ENCODE results near the gene SLC9A1. TPM values are rescaled to one million over a fixed set of nuclear protein-coding genes. Genes with fewer than 3 reads are reported as not detected.

SLC9A1 gene
- total RNA-seq, 2 experiments from 2014 or later: 14.2 to 19.0 TPM

DNA sequence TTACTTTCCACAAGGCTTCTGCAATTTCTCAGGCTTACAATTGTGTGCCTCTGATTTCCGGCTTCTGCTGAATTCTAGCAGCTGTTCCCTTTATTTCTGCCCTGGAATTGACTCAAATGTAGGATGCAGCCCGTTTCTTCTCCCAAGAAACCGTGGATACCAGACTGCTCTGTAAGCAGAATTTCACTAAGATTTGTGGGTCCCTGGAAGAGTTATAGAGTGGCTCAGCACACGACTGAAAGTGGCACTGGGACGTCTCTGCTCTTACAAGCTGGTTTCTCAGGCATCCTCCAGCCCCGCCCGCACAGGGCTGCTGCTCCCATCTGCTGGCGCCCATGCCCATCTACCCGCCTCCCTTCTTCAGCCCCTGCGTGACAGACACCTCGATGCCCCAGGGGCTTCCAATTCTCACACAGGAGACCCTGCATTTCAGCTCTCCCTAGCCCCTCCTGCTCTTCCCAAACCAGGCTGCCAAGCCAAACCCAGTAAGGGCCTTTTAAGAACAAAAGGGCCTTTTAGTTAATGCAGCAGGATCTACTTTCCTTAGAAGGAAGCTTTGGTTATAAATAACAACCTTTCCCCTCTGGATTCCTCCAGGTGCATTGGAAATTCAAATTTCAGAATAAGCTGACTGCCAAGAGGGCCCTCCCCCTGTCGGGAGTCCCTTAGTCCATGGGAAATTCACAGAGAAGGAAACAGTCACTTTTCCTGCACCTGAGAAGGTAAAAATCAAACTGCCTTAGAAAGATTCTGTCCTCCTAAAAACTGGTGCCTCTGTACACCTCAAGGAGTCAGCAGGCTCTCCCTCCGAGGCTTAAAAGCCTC, 96.9 kb downstream of the SLC9A1 start:
- ChIA-PET CTCF (interaction anchor here (0.8 to 1.3 kb wide), 2 partner anchors 12 to 13 kb away, joined by 3 read pairs; no protein-coding TSS in a partner anchor), POLR2A (no interaction called here)
- TF ChIP-seq, protein P1, sequence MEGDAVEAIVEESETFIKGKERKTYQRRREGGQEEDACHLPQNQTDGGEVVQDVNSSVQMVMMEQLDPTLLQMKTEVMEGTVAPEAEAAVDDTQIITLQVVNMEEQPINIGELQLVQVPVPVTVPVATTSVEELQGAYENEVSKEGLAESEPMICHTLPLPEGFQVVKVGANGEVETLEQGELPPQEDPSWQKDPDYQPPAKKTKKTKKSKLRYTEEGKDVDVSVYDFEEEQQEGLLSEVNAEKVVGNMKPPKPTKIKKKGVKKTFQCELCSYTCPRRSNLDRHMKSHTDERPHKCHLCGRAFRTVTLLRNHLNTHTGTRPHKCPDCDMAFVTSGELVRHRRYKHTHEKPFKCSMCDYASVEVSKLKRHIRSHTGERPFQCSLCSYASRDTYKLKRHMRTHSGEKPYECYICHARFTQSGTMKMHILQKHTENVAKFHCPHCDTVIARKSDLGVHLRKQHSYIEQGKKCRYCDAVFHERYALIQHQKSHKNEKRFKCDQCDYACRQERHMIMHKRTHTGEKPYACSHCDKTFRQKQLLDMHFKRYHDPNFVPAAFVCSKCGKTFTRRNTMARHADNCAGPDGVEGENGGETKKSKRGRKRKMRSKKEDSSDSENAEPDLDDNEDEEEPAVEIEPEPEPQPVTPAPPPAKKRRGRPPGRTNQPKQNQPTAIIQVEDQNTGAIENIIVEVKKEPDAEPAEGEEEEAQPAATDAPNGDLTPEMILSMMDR (IDR thresholded peaks at IDR 0.05): no peak
- DNase-seq (no peak), ATAC-seq (ENCODE audit: poor library complexity) (no peak)
- H3K4me1 Mint-ChIP-seq (ENCODE audit: low read depth): no peaks in the 10 kb centered on the region
- Histone ChIP-seq H3K9me3 (ENCODE audit: control insufficient read depth in 1 of 2, insufficient read depth in 1 of 2, low read length in 2 of 2) (no peaks in the 10 kb centered on the region), H3K4me3 (ENCODE audit: low read length) (no peak overlapping the region), H3K36me3 (ENCODE audit: insufficient read depth, low read length) (no peaks in the 10 kb centered on the region), H3K27ac (ENCODE audit: low read depth in 1 of 2, low read length in 2 of 2) (no peak overlapping the region), H3K27me3 (ENCODE audit: control insufficient read depth in 1 of 2, insufficient read depth in 2 of 2, low read length in 2 of 2) (no peaks in the 10 kb centered on the region), H3K4me1 (ENCODE audit: insufficient read depth, low read length) (no peaks in the 10 kb centered on the region)
- no peaks in the 10 kb centered on the region for H3K9me3 Mint-ChIP-seq
- H3K27ac Mint-ChIP-seq: no peak overlapping the region
- no peaks in the 10 kb centered on the region for H3K36me3 Mint-ChIP-seq (ENCODE audit: low read depth)
- H3K4me3 Mint-ChIP-seq: no peak overlapping the region
- intact Hi-C loops (cut with DNase I, micrococcal nuclease): no loop called here
- no peaks in the 10 kb centered on the region for H3K27me3 Mint-ChIP-seq

DNA sequence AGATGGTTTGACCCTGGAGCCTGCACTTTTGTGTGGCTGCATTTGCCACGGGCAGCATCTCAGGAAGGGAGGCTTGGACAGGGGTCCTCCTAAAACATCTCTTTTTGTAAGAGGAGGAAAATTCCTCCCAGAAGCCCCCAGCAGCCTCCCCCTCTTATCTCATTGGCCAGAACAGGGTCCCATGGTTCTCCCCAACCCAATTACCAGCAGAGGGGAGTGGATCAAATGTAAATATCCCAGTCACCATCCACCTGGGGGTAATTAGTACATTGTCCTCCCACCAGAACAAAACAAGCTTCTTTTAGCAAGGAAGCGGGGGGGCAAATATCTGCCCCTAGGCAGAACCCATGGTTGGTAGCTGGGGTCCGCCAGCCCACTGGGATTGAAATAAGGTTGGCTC, 97.5 kb downstream of the SLC9A1 start:
- H3K27me3 ChIP-seq (ENCODE audit: control insufficient read depth in 1 of 2, insufficient read depth in 2 of 2, low read length in 2 of 2): no peaks in the 10 kb centered on the region
- TF ChIP-seq, protein P1 (IDR thresholded peaks at IDR 0.05): no peak
- no peaks in the 10 kb centered on the region for H3K36me3 ChIP-seq (ENCODE audit: insufficient read depth, low read length)
- H3K4me1 ChIP-seq (ENCODE audit: insufficient read depth, low read length): no peaks in the 10 kb centered on the region
- ATAC-seq (ENCODE audit: poor library complexity) (no peak), DNase-seq (no peak)
- no peak overlapping the region for H3K4me3 ChIP-seq (ENCODE audit: low read length)
- intact Hi-C loops (cut with DNase I, micrococcal nuclease): no loop called here
- ChIA-PET POLR2A (no interaction called here), CTCF (interaction anchor here (0.8 to 1.3 kb wide), 2 partner anchors 12 to 13 kb away, joined by 3 read pairs; no protein-coding TSS in a partner anchor)
- no peaks in the 10 kb centered on the region for H3K9me3 ChIP-seq (ENCODE audit: control insufficient read depth in 1 of 2, insufficient read depth in 1 of 2, low read length in 2 of 2)
- H3K4me3 Mint-ChIP-seq: no peak overlapping the region
- no peaks in the 10 kb centered on the region for H3K36me3 Mint-ChIP-seq (ENCODE audit: low read depth)
- H3K9me3 Mint-ChIP-seq: no peaks in the 10 kb centered on the region
- no peaks in the 10 kb centered on the region for H3K4me1 Mint-ChIP-seq (ENCODE audit: low read depth)
- no peak overlapping the region for H3K27ac ChIP-seq (ENCODE audit: low read depth in 1 of 2, low read length in 2 of 2)
- H3K27ac Mint-ChIP-seq: no peak overlapping the region
- H3K27me3 Mint-ChIP-seq: no peaks in the 10 kb centered on the region

DNA sequence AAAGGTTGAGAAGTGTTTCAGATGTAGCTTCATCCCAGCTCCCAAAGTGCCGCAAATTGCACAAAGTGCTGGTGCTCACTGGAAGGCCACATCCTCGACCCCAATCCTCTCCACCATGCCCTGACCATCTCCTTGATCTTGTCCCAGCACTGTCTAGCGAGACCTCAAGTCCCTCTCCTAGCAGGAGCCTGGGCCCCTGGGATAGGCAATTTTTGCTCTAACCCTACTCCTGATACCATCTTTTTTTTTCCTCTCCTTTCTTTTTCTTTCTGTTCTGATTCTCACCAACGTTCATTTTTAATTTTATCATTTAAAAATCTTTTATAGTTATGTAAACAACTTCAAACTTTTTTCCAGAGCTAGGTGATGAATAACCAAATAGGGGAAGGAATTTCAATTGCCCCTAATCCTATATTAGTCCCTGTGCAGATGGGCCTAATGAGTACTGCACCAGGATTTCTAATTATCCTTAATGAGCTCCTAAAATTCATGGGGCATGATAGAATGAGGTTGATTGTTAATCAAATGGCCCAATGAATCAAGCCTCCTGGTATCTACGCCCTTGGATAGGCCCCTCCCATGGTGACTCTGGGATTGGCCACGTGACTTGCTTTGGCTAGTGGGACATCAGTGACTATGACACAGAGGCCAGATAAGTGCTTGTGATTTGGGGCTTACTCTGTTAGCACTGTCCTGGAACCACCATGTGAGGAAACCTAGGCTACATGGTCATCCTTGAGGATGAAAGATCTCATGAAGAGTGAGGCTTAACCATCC, 100.8 kb downstream of the SLC9A1 start:
- Histone ChIP-seq H3K9me3 (ENCODE audit: control insufficient read depth in 1 of 2, insufficient read depth in 1 of 2, low read length in 2 of 2) (no peaks in the 10 kb centered on the region), H3K4me1 (ENCODE audit: insufficient read depth, low read length) (no peaks in the 10 kb centered on the region), H3K4me3 (ENCODE audit: low read length) (no peak overlapping the region), H3K27ac (ENCODE audit: low read depth in 1 of 2, low read length in 2 of 2) (no peak overlapping the region), H3K36me3 (ENCODE audit: insufficient read depth, low read length) (no peaks in the 10 kb centered on the region), H3K27me3 (ENCODE audit: control insufficient read depth in 1 of 2, insufficient read depth in 2 of 2, low read length in 2 of 2) (no peaks in the 10 kb centered on the region)
- no peaks in the 10 kb centered on the region for H3K9me3 Mint-ChIP-seq
- ChIA-PET CTCF (interaction anchor here (2.2 to 2.8 kb wide), 2 partner anchors 8 to 10 kb away, joined by 8 to 12 read pairs; no protein-coding TSS in a partner anchor), POLR2A (no interaction called here)
- DNase-seq (no peak), ATAC-seq (ENCODE audit: poor library complexity) (no peak)
- H3K4me3 Mint-ChIP-seq: no peak overlapping the region
- H3K36me3 Mint-ChIP-seq (ENCODE audit: low read depth): no peaks in the 10 kb centered on the region
- no peaks in the 10 kb centered on the region for H3K27me3 Mint-ChIP-seq
- TF ChIP-seq, protein P1 (IDR thresholded peaks at IDR 0.05): no peak
- no peaks in the 10 kb centered on the region for H3K4me1 Mint-ChIP-seq (ENCODE audit: low read depth)
- no peak overlapping the region for H3K27ac Mint-ChIP-seq
- intact Hi-C loops (cut with DNase I, micrococcal nuclease): no loop called here
